Heart left ventricle (tissue), 13 donors: ENCODE results near the gene DGKB.

Experiments used
- POLR2A ChIP-seq, 2 donors: fragments of 450-650 bp; IDR thresholded peaks; one replicate each; pipeline ENCODE4 v1.6.1; 2017; ENCODE audit warnings: antibody characterized with exemption in 2 of 2, mild to moderate bottlenecking in 2 of 2, moderate library complexity in 2 of 2
- TF ChIP-seq, protein P1 (sequence below), 12 donors: fragments of 200-600 bp; sonication (generic) in 4 of 12; IDR thresholded peaks; one replicate each; pipeline versions ENCODE4 v1.5.0 to v1.8.0; 2018 to 2022; ENCODE audit warnings: antibody characterized with exemption in 12 of 12, mild to moderate bottlenecking in 5 of 12
- donor health status: ischemic (EF 13 %, LVEDD 7.1; RV severe dilation, severe dysfunction).
- donor health status: DM: no; HTN: yes; CAD: no.
- donor health status: DM: no; HTN: no; CAD: no.
- donor health status: ischemic (EF 25% LVEDD 6.9; RV normal size, moderate dysfunction).
- donor health status: ischemic (EF 25% LVEDD 5.7; RV mildly dilated, moderate dysfunction).
- donor health status: ischemic (EF 35%, LVEDD 5.7; RV mildly dilated, moderate dysfunction).
- donor health status: nonischemic (EF 11% LVEDD 7.7; RV severe dilation, severe dysfunction).
- donor health status: DM: yes; HTN: yes; CAD: no.
- donor health status: PGD.
- donor health status: ischemic (EF 29% LVEDD 5.4; RV normal size, mild dysfunction).
- donor health status: nonischemic (EF 23%, LVEDD 6.1; RV moderate dilation, normal function).

DNA sequence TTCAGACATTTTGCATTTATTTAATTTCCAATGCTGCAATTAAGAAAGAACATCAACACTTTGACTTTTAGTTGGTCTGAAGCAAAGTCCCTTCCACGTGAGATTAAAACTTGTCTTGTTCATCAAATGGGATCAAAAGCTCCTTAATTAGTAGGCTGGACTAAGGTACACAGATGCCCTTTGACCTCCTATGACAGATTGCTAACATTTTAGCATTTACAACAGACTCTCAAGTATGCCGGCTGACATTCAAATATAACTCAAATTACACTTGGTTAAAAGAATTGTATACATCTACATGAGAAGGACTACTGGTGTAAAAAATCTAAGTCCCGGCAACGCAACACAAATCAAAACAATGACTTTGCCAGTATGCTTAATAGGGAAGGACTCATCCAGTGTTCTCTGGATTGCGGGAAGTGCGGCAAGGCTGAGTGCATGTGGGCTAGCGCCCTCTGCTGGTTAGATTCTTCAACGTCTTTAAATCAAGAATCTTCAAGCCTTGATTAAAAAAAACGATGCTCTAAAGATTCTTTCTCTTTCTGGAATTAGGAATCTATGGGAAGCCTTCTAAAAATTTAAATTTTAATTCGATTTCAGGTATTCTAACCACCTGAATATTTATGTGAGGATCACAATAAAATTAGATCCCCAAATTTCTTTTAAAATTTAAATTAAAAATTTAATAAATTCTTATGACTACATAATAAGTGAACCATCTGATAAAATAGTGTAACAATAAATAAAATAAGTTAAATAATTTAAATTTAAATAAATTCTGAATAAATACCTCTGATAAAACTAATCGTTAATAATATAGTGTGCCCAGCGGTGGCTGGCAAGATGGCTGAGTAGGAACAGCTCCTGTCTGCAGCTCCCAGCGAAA lies 444.7 kb downstream of the DGKB start:
- TF ChIP-seq, protein P1, sequence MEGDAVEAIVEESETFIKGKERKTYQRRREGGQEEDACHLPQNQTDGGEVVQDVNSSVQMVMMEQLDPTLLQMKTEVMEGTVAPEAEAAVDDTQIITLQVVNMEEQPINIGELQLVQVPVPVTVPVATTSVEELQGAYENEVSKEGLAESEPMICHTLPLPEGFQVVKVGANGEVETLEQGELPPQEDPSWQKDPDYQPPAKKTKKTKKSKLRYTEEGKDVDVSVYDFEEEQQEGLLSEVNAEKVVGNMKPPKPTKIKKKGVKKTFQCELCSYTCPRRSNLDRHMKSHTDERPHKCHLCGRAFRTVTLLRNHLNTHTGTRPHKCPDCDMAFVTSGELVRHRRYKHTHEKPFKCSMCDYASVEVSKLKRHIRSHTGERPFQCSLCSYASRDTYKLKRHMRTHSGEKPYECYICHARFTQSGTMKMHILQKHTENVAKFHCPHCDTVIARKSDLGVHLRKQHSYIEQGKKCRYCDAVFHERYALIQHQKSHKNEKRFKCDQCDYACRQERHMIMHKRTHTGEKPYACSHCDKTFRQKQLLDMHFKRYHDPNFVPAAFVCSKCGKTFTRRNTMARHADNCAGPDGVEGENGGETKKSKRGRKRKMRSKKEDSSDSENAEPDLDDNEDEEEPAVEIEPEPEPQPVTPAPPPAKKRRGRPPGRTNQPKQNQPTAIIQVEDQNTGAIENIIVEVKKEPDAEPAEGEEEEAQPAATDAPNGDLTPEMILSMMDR (IDR thresholded peaks at IDR 0.05) = peak; percentile 81 to 93 (median 88)
- no peak for TF ChIP-seq POLR2A (IDR thresholded peaks at IDR 0.05)
